Loucy (cell line): ENCODE measurements around the gene CCL26.
"Not testable (repeated sequence)": the region's sequence is repeated elsewhere in the genome, so short reads cannot be mapped to it uniquely, and the experiment has no call there.

ENCODE experiments used
- H2AFZ ChIP-seq: fragments of 200-600 bp; sonication (generic); 2 replicates; pipeline ENCODE4 v1.6.0; 2016; ENCODE audit warnings: antibody characterized with exemption, mild to moderate bottlenecking, low read length, moderate library complexity
- H3F3A ChIP-seq: fragments of 200-600 bp; 2 replicates; pipeline ENCODE4 v1.6.0; 2016; ENCODE audit warnings: antibody characterized with exemption, low read depth, mild to moderate bottlenecking
- H3K27me3 ChIP-seq: fragments of 200-600 bp; sonication (generic); 2 replicates; pipeline ENCODE4 v1.6.1; 2014; ENCODE audit warnings: low read length, mild to moderate bottlenecking; ENCODE audit not compliant: insufficient read depth, poor library complexity, severe bottlenecking
- H3K36me3 ChIP-seq: fragments of 200-600 bp; sonication (generic); 2 replicates; pipeline ENCODE4 v1.6.1; 2016; ENCODE audit warnings: low read length; ENCODE audit not compliant: insufficient read depth
- H3K4me1 ChIP-seq: fragments of 200-600 bp; sonication (generic); 2 replicates; pipeline ENCODE4 v1.5.1; 2014; ENCODE audit warnings: low read length, mild to moderate bottlenecking; ENCODE audit not compliant: insufficient read depth, poor library complexity, severe bottlenecking
- H3K4me2 ChIP-seq: fragments of 200-600 bp; sonication (generic); 2 replicates; pipeline ENCODE4 v1.6.0; 2014; ENCODE audit warnings: antibody characterized with exemption, low read length, low read depth, mild to moderate bottlenecking; ENCODE audit not compliant: poor library complexity, severe bottlenecking
- H3K4me3 ChIP-seq: fragments of 200-600 bp; sonication (generic); 2 replicates; pipeline ENCODE4 v1.5.1; 2014; ENCODE audit warnings: low read length, mild to moderate bottlenecking, mixed read lengths; ENCODE audit not compliant: poor library complexity, severe bottlenecking
- H3K79me2 ChIP-seq: fragments of 200-600 bp; sonication (generic); 2 replicates; pipeline ENCODE4 v1.6.1; 2014; ENCODE audit warnings: low read length; ENCODE audit not compliant: insufficient read depth
- H3K9ac ChIP-seq: fragments of 200-600 bp; sonication (generic); 2 replicates; pipeline ENCODE4 v1.6.0; 2014; ENCODE audit warnings: mild to moderate bottlenecking, low read depth, low read length, moderate library complexity; ENCODE audit not compliant: poor library complexity, severe bottlenecking
- H3K9me2 ChIP-seq: fragments of 200-600 bp; sonication (generic); replicated peaks from 2 replicates; pipeline ENCODE4 v1.6.1; 2016; ENCODE audit warnings: low read depth, low read length, mixed read lengths
- H3K9me3 ChIP-seq: fragments of 200-600 bp; sonication (generic); 2 replicates; pipeline ENCODE4 v1.6.1; 2014; ENCODE audit warnings: mild to moderate bottlenecking, antibody characterized with exemption, low read length, low read depth; ENCODE audit not compliant: insufficient read depth
- H4K20me1 ChIP-seq: fragments of 200-600 bp; sonication (generic); 2 replicates; pipeline ENCODE4 v1.6.0; 2014; ENCODE audit warnings: antibody characterized with exemption, low read length, mild to moderate bottlenecking; ENCODE audit not compliant: insufficient read depth, poor library complexity, severe bottlenecking
- EZH2phosphoT487 ChIP-seq: fragments of 200-600 bp; IDR thresholded peaks from 2 replicates; pipeline ENCODE4 v1.6.1; 2018; ENCODE audit warnings: antibody characterized with exemption, mild to moderate bottlenecking, moderate library complexity, borderline replicate concordance
- TF ChIP-seq, protein P1 (sequence below): fragments of 200-600 bp; sonication (generic); conservative IDR thresholded peaks from 2 replicates; pipeline ENCODE4 v1.5.1; 2014; ENCODE audit warnings: mild to moderate bottlenecking, antibody characterized with exemption, low read length

CCL26 gene

DNA sequence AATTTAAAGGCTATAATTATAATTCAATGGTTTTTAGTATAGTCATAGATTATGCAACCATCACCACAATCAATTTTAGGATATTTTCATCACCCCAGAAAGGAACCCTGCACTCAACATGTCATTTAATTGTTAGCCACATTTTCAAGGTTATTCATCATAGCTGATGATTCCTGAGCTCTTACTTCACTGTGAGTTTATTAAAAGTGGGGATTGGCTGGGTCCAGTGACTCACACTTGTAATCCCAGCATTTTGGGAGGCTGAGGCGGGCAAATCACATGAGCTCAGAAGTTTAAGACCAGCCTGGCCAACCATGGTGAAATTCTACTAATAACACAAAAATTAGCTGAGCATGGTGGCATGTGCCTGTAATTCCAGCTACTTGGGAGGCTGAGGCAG, 787 bp downstream of the CCL26 start:
- TF ChIP-seq, protein P1, sequence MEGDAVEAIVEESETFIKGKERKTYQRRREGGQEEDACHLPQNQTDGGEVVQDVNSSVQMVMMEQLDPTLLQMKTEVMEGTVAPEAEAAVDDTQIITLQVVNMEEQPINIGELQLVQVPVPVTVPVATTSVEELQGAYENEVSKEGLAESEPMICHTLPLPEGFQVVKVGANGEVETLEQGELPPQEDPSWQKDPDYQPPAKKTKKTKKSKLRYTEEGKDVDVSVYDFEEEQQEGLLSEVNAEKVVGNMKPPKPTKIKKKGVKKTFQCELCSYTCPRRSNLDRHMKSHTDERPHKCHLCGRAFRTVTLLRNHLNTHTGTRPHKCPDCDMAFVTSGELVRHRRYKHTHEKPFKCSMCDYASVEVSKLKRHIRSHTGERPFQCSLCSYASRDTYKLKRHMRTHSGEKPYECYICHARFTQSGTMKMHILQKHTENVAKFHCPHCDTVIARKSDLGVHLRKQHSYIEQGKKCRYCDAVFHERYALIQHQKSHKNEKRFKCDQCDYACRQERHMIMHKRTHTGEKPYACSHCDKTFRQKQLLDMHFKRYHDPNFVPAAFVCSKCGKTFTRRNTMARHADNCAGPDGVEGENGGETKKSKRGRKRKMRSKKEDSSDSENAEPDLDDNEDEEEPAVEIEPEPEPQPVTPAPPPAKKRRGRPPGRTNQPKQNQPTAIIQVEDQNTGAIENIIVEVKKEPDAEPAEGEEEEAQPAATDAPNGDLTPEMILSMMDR, result no peak
- Histone ChIP-seq H3K27me3 (no peaks in the 10 kb centered on the region), H3F3A (no peaks in the 10 kb centered on the region), H3K4me2 (no peak overlapping the region), H3K9me2 (no peaks in the 10 kb centered on the region), H3K4me1 (peaks cover 9% of the 10 kb centered on the region), H3K9ac (no peak overlapping the region), H3K9me3 (no peaks in the 10 kb centered on the region), H3K36me3 (no peaks in the 10 kb centered on the region), H2AFZ (no peak overlapping the region), H4K20me1 (no peaks in the 10 kb centered on the region), H3K79me2 (no peaks in the 10 kb centered on the region), H3K4me3 (no peak overlapping the region)

DNA sequence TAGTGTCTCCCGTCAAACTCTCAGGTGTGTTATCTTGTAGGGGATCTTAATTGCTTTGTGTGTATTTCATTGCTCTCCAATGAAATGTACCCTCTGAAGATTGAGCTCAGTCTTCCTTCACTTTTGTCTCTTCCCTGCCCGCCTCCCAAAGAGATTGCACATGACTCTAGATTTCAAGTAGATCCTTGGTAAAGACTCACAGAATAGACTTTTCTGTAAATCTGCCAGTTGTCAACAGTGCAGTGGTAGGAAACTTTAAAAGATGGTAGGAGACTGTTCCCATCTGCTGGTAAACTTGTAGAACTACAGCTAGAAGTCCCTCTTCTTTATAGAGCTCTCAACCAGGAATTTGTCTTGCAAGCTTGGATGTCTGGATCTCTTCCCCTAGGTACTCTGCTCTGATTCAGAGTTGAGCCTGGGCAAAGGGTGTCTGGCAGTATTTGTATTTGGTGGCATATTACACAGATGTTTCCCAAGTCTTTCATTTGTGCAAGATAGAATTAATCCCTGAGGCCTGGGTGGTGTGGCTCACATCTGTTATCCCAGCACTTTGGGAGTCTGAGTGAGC, 9.6 kb downstream of the CCL26 start:
- Histone ChIP-seq H4K20me1 (no peaks in the 10 kb centered on the region), H2AFZ (no peak overlapping the region), H3K9ac (no peak overlapping the region), H3K9me2 (no peaks in the 10 kb centered on the region), H3K4me2 (no peak overlapping the region), H3K79me2 (no peaks in the 10 kb centered on the region), H3K4me1 (no peaks in the 10 kb centered on the region), H3K27me3 (no peaks in the 10 kb centered on the region), H3K9me3 (no peaks in the 10 kb centered on the region), H3F3A (no peaks in the 10 kb centered on the region), H3K36me3 (no peaks in the 10 kb centered on the region), H3K4me3 (no peak overlapping the region)
- TF ChIP-seq, protein P1, result peak; percentile 77
- no peak for TF ChIP-seq EZH2phosphoT487

DNA sequence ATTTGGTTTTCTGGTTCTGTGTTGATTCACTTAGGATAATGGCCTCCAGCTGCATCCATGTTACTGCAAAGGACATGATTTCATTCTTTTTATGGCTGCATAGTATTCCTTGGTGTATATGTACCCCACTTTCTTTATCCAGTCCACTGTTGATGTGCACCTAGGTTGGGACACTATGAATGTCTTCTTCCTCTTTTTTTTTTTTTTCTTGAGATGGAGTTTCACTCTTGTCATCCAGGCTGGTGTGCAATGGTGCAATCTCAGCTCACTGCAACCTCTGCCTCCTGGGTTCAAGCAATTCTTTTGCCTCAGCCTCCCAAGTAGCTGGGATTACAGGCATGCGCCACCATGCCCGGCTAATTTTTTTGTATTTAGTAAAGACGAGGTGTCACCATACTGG, 10.2 kb downstream of the CCL26 start:
- not testable (repeated sequence) for H2AFZ ChIP-seq, H3K4me3 ChIP-seq, H3K27me3 ChIP-seq, H3K9me2 ChIP-seq, H4K20me1 ChIP-seq, H3K4me1 ChIP-seq, H3K79me2 ChIP-seq, H3K9ac ChIP-seq, H3K9me3 ChIP-seq, H3K4me2 ChIP-seq, H3K36me3 ChIP-seq, H3F3A ChIP-seq

DNA sequence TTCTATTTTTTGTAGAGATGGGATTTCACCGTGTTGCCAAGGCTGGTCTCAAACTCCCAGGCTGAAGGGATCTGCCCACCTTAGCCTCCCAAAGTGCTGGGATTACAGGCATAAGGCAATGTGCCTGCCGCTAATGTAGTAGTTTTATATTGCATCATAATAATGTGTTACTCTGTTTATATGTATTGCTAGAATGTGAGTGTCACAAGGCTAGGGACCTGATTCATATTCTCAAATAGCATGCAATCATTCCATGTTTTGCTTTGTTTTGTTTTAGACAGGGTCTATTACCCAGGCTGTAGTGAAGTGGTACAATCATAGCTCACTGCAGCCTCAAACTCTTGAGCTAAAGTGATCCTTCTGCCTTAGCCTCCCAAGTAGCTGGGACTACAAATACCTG, 13.5 kb downstream of the CCL26 start:
- Histone ChIP-seq H4K20me1 (no peaks in the 10 kb centered on the region), H3K9me2 (no peaks in the 10 kb centered on the region), H3K4me3 (no peak overlapping the region), H3K36me3 (no peaks in the 10 kb centered on the region), H3K9ac (no peak overlapping the region), H3F3A (no peaks in the 10 kb centered on the region), H3K9me3 (no peaks in the 10 kb centered on the region), H2AFZ (no peak overlapping the region), H3K4me2 (no peak overlapping the region), H3K27me3 (no peaks in the 10 kb centered on the region), H3K4me1 (no peaks in the 10 kb centered on the region), H3K79me2 (no peaks in the 10 kb centered on the region)
- no peak for TF ChIP-seq EZH2phosphoT487
- TF ChIP-seq, protein P1, result no peak
